Dendritic cell treated with granulocyte-macrophage colony-stimulating factor and Interleukin-4, amounts not matched to agents 40 ng/mL and 50 ng/mL, for 4 days (primary cell): ENCODE data around the gene BPIFB6.
"Not testable (repeated sequence)": the region's sequence is repeated elsewhere in the genome, so short reads cannot be mapped to it uniquely, and the experiment has no call there.

Source experiments
- H3K27ac Mint-ChIP-seq: one replicate; pipeline ENCODE4 v1.8.0; 2022; ENCODE audit warnings: mild to moderate bottlenecking, mixed read lengths
- H3K27me3 Mint-ChIP-seq: one replicate; pipeline ENCODE4 v1.8.0; 2022; ENCODE audit warnings: mild to moderate bottlenecking, mixed read lengths
- H3K36me3 Mint-ChIP-seq: one replicate; pipeline ENCODE4 v1.8.0; 2022; ENCODE audit warnings: low read depth, mixed read lengths
- H3K4me1 Mint-ChIP-seq: one replicate; pipeline ENCODE4 v1.8.0; 2022; ENCODE audit warnings: low read depth, mixed read lengths
- H3K4me3 Mint-ChIP-seq: one replicate; pipeline ENCODE4 v1.8.0; 2022; ENCODE audit warnings: mild to moderate bottlenecking, moderate library complexity, mixed read lengths
- H3K9me3 Mint-ChIP-seq: one replicate; pipeline ENCODE4 v1.8.0; 2022; ENCODE audit warnings: mixed read lengths
- intact Hi-C: fragments of 100-400 bp; cut with micrococcal nuclease; formaldehyde crosslinking; loops from one replicate; pipeline ENCODE4 v1.15.0; 2022

The BPIFB6 gene

GRCh38 chr20:33042983-33043730, 11.7 kb downstream of the BPIFB6 start:
- Mint-ChIP-seq H3K9me3 (peaks cover 28% of the 10 kb centered on the region), H3K4me3 (no peak overlapping the region), H3K36me3 (no peaks in the 10 kb centered on the region), H3K27me3 (no peaks in the 10 kb centered on the region), H3K27ac (no peak overlapping the region), H3K4me1 (no peaks in the 10 kb centered on the region)
- intact Hi-C loops = no loop called here

- intact Hi-C loops = no loop called here
- Mint-ChIP-seq H3K4me1 (no peaks in the 10 kb centered on the region), H3K9me3 (peaks cover 28% of the 10 kb centered on the region), H3K27me3 (no peaks in the 10 kb centered on the region), H3K4me3 (no peak overlapping the region), H3K36me3 (no peaks in the 10 kb centered on the region), H3K27ac (no peak overlapping the region)
Measured at GRCh38 chr20:33043731-33044181, 12.3 kb downstream of the BPIFB6 start.

GRCh38 chr20:33045129-33045721, 13.8 kb downstream of the BPIFB6 start:
- H3K9me3 Mint-ChIP-seq = peaks cover 28% of the 10 kb centered on the region
- H3K36me3 Mint-ChIP-seq, intact Hi-C loops, H3K4me1 Mint-ChIP-seq, H3K4me3 Mint-ChIP-seq, H3K27me3 Mint-ChIP-seq, H3K27ac Mint-ChIP-seq: not testable (repeated sequence)

GRCh38 chr20:33046412-33046811, 15.0 kb downstream of the BPIFB6 start:
- no peak overlapping the region for H3K4me3 Mint-ChIP-seq
- no peaks in the 10 kb centered on the region for H3K36me3 Mint-ChIP-seq
- no peak overlapping the region for H3K27ac Mint-ChIP-seq
- intact Hi-C loops = no loop called here
- no peaks in the 10 kb centered on the region for H3K4me1 Mint-ChIP-seq
- no peaks in the 10 kb centered on the region for H3K27me3 Mint-ChIP-seq
- peaks cover 28% of the 10 kb centered on the region for H3K9me3 Mint-ChIP-seq

GRCh38 chr20:33051333-33051732, 19.9 kb downstream of the BPIFB6 start:
- intact Hi-C loops = no loop called here
- no peaks in the 10 kb centered on the region for H3K36me3 Mint-ChIP-seq
- H3K9me3 Mint-ChIP-seq = peaks cover 2% of the 10 kb centered on the region
- H3K4me3 Mint-ChIP-seq = no peak overlapping the region
- H3K4me1 Mint-ChIP-seq = no peaks in the 10 kb centered on the region
- no peak overlapping the region for H3K27ac Mint-ChIP-seq
- H3K27me3 Mint-ChIP-seq = no peaks in the 10 kb centered on the region

GRCh38 chr20:33053291-33054106, 22.1 kb downstream of the BPIFB6 start, which contains the start of gene BPIFB3:
Gene BPIFB3, plus strand, starts transcription at chr20:33053903. Its CDS starts 1,533 bp downstream, at chr20:33055436.
- Mint-ChIP-seq H3K4me3 (no peak within 1 kb of the TSS), H3K9me3 (no peaks in the 10 kb centered on the region), H3K36me3 (no peaks in the 10 kb centered on the region), H3K27me3 (no peaks in the 10 kb centered on the region), H3K27ac (no peak within 1 kb of the TSS), H3K4me1 (no peaks in the 10 kb centered on the region)
- intact Hi-C loops = no loop called here

- H3K9me3 Mint-ChIP-seq = no peaks in the 10 kb centered on the region
- intact Hi-C loops = no loop called here
- H3K27ac Mint-ChIP-seq = no peak overlapping the region
- H3K27me3 Mint-ChIP-seq = no peaks in the 10 kb centered on the region
- H3K4me3 Mint-ChIP-seq = no peak overlapping the region
- no peaks in the 10 kb centered on the region for H3K4me1 Mint-ChIP-seq
- no peaks in the 10 kb centered on the region for H3K36me3 Mint-ChIP-seq
Measured at GRCh38 chr20:33054381-33054780, 22.9 kb downstream of the BPIFB6 start.

GRCh38 chr20:33054791-33055190, 23.3 kb downstream of the BPIFB6 start:
- Mint-ChIP-seq H3K36me3 (no peaks in the 10 kb centered on the region), H3K4me1 (no peaks in the 10 kb centered on the region), H3K9me3 (no peaks in the 10 kb centered on the region), H3K27ac (no peak overlapping the region), H3K27me3 (no peaks in the 10 kb centered on the region), H3K4me3 (no peak overlapping the region)
- intact Hi-C loops = no loop called here

GRCh38 chr20:33059136-33059535, 27.7 kb downstream of the BPIFB6 start:
- Mint-ChIP-seq H3K4me3 (no peak overlapping the region), H3K4me1 (no peaks in the 10 kb centered on the region), H3K36me3 (no peaks in the 10 kb centered on the region), H3K27me3 (no peaks in the 10 kb centered on the region), H3K27ac (no peak overlapping the region), H3K9me3 (no peaks in the 10 kb centered on the region)
- intact Hi-C loops = no loop called here

- no peak overlapping the region for H3K4me3 Mint-ChIP-seq
- no peak overlapping the region for H3K27ac Mint-ChIP-seq
- intact Hi-C loops = no loop called here
- H3K27me3 Mint-ChIP-seq = no peaks in the 10 kb centered on the region
- no peaks in the 10 kb centered on the region for H3K4me1 Mint-ChIP-seq
- H3K36me3 Mint-ChIP-seq = no peaks in the 10 kb centered on the region
- H3K9me3 Mint-ChIP-seq = no peaks in the 10 kb centered on the region
Measured at GRCh38 chr20:33059741-33060390, 28.4 kb downstream of the BPIFB6 start.

- Mint-ChIP-seq H3K4me3 (no peak overlapping the region), H3K27me3 (no peaks in the 10 kb centered on the region), H3K4me1 (no peaks in the 10 kb centered on the region)
Measured at GRCh38 chr20:33061658-33062028, 30.2 kb downstream of the BPIFB6 start.

GRCh38 chr20:33062105-33062824, 30.8 kb downstream of the BPIFB6 start:
- H3K4me3 Mint-ChIP-seq = no peak overlapping the region
- intact Hi-C loops = no loop called here
- peaks cover under 1% of the 10 kb centered on the region for H3K4me1 Mint-ChIP-seq
- no peaks in the 10 kb centered on the region for H3K36me3 Mint-ChIP-seq
- no peaks in the 10 kb centered on the region for H3K27me3 Mint-ChIP-seq
- H3K9me3 Mint-ChIP-seq = no peaks in the 10 kb centered on the region
- no peak overlapping the region for H3K27ac Mint-ChIP-seq

More at GRCh38 chr20:33061658-33062028, 30.2 kb downstream of the BPIFB6 start:
- Mint-ChIP-seq H3K36me3 (no peaks in the 10 kb centered on the region), H3K27ac (no peak overlapping the region), H3K9me3 (no peaks in the 10 kb centered on the region)
- intact Hi-C loops = no loop called here

- H3K9me3 Mint-ChIP-seq = no peaks in the 10 kb centered on the region
- H3K4me1 Mint-ChIP-seq = peaks cover 6% of the 10 kb centered on the region
- no peak overlapping the region for H3K27ac Mint-ChIP-seq
- intact Hi-C loops = no loop called here
- no peaks in the 10 kb centered on the region for H3K27me3 Mint-ChIP-seq
- no peaks in the 10 kb centered on the region for H3K36me3 Mint-ChIP-seq
- no peak overlapping the region for H3K4me3 Mint-ChIP-seq
Measured at GRCh38 chr20:33062825-33063149, 31.3 kb downstream of the BPIFB6 start.
